GM23248 (cell line): Measurements from ENCODE around the gene LRP6.

Experiments
- EZH2 ChIP-seq: fragments of 200-600 bp; sonication (generic); IDR thresholded peaks from 2 replicates; pipeline ENCODE4 v1.6.1; 2018; ENCODE audit warnings: antibody characterized with exemption, mild to moderate bottlenecking; ENCODE audit not compliant: insufficient read depth, poor library complexity, severe bottlenecking
- EZH2phosphoT487 ChIP-seq: fragments of 200-600 bp; sonication (generic); IDR thresholded peaks from 2 replicates; pipeline ENCODE4 v1.6.1; 2018; ENCODE audit warnings: antibody characterized with exemption, moderate library complexity, mild to moderate bottlenecking, low read depth; ENCODE audit not compliant: insufficient read depth

DNA sequence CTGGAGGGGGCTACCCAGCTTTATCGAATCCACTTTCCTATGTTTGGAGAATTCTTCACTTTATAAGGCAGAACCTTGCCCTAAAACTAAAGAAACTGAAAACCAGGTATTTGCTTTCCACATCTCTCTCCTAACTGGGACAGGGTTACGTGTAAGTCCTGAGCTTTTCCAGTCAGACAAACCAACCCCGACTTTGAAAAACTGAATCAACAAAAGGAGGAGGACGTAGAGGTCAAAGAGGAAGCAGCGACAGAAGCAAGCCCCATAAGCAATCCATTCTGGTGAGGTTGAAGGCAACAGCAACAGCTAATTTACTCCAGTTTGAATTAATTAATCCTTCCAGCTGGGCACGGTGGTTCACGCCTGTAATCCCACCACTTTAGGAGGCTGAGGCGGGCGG, 47.2 kb downstream of the LRP6 start:
- no peak for TF ChIP-seq EZH2phosphoT487
- TF ChIP-seq EZH2, result no peak
